ENCODE data around the gene VCAM1.
"Not testable (repeated sequence)": the region's sequence is repeated elsewhere in the genome, so short reads cannot be mapped to it uniquely, and the experiment has no call there.

Gene VCAM1

GRCh38 chr1:100781728-100782127 is 62.2 kb downstream of the VCAM1 start:
- DNase-seq = not testable (repeated sequence)

DNA sequence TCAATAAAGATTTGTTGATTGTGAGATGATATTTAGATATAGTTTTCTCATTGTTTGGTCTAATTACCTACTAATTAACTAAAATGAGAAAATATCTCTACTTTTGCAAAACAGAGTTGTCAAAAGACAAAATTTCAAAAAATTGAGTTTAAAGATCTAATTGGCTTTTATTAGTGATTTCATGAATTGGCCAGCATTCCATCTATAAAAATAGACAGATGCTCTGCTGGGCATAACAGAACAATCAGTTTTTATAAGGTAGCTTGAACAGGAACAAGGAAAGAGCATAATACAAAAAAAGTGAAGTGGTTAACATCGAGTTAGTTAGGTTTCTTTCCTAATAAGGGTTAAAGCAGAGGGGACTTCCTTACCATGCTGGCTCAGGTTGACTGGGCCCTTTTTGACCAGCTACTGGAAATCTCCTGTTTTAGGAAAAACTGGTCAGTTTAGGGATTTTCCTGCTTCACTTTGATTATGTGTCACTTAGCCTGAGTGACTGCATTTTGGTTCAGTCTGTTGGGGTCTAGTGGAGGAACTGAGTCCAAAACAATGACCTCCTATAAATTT is 63.0 kb downstream of the VCAM1 start:
- no peak for DNase-seq

DNA sequence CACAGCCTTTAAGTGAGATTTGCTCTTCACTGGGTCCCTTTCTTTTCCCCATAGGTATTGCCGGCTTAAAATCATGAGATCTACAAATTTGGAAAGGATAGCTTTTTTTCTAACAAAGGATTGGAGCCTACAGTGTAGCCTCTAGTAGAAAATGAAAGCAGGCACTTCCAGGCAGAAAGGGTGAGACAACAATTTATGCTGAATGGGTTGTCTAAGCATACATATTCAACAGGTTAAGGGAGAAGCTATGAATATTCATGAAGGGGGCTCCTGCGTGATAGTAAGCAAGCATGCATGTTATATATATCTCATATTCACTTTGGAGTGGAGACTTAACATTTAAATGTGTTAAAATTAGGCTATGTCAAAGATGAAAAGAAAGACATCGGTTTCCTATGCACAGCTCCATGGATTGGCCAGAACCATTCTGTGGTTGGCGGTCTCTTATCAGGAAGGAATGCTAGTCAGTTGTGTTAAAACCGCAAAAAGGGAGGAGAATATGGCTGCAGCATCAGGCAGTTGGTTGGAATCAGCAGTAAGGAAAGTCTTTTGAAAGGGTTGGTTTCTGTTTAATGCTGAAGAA is 66.0 kb downstream of the VCAM1 start:
- DNase-seq = no peak

DNA sequence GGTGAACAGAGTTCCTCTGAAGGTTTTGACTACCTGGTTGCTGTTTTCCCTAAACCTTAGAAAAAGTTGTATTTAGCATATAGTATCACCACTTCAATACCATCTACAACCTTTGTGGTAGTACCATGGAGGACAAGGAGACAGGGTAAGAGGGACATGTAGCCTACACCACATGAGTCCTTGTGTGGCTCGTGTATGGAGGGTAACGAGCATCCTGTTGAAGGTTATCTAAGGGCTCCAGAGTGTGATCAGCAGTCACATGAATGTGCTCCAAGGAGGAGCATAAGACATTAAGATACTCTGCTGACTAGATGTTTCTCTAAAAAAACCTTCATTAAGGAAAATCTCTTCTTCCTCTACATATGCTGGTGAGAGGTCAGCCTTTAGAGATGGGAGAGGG is 67.3 kb downstream of the VCAM1 start:
- DNase-seq = no peak
